ENCODE results near the gene PSMC1. TPM values are rescaled to one million over a fixed set of nuclear protein-coding genes. Genes with fewer than 3 reads are reported as not detected.
"Not testable (repeated sequence)": the region's sequence is repeated elsewhere in the genome, so short reads cannot be mapped to it uniquely, and the experiment has no call there.

PSMC1 gene
- total RNA-seq, result 10 to 100 TPM; 71.2 to 75.2 TPM

GRCh38 chr14:90256354-90257131 is at the start of gene PSMC1:
Gene PSMC1 (plus strand): TSS chr14:90256553. CDS start chr14:90256598, 45 bp downstream.
- H3K4me3 Mint-ChIP-seq, result peak within 1 kb of the TSS; percentile 97
- peaks cover 19% of the 10 kb centered on the region for H3K4me1 Mint-ChIP-seq
- DNase-seq (peak; percentile 86), ATAC-seq (ENCODE audit: low read depth) (peak; percentile 98)
- peak within 1 kb of the TSS; percentile 94 for H3K27ac Mint-ChIP-seq
- H3K36me3 Mint-ChIP-seq, result peaks cover 28% of the 10 kb centered on the region
- POLR2A ChIA-PET, result interaction anchor here (0.5 to 1.5 kb wide), 8 partner anchors 9 to 750 kb away, joined by 3 to 7 read pairs (median 4); partner anchors contain the start of gene CALM1
- H3K27me3 Mint-ChIP-seq, result peaks cover 5% of the 10 kb centered on the region
- H3K9me3 Mint-ChIP-seq, result peaks cover 1% of the 10 kb centered on the region

- H3K27ac Mint-ChIP-seq, result no peak overlapping the region
- no peaks in the 10 kb centered on the region for H3K4me1 Mint-ChIP-seq
- H3K27me3 Mint-ChIP-seq, result peaks cover 9% of the 10 kb centered on the region
- DNase-seq (no peak), ATAC-seq (ENCODE audit: low read depth) (no peak)
- H3K4me3 Mint-ChIP-seq, result no peak overlapping the region
- H3K9me3 Mint-ChIP-seq, result peaks cover 8% of the 10 kb centered on the region
- no peaks in the 10 kb centered on the region for H3K36me3 Mint-ChIP-seq
- POLR2A ChIA-PET, result no interaction called here
Measured at GRCh38 chr14:90213099-90213748, 43.1 kb upstream of the PSMC1 start.

- ATAC-seq (ENCODE audit: low read depth), result no peak
- no peaks in the 10 kb centered on the region for H3K36me3 Mint-ChIP-seq
- peaks cover 1% of the 10 kb centered on the region for H3K9me3 Mint-ChIP-seq
- H3K27ac Mint-ChIP-seq, result no peak overlapping the region
- DNase-seq, result no peak
- no peaks in the 10 kb centered on the region for H3K4me1 Mint-ChIP-seq
- H3K27me3 Mint-ChIP-seq, result peaks cover 16% of the 10 kb centered on the region
- H3K4me3 Mint-ChIP-seq, result no peak overlapping the region
- POLR2A ChIA-PET, result no interaction called here
Measured at GRCh38 chr14:90228478-90228877, 27.9 kb upstream of the PSMC1 start.

- H3K4me1 Mint-ChIP-seq; H3K27me3 Mint-ChIP-seq; POLR2A ChIA-PET; H3K36me3 Mint-ChIP-seq; ATAC-seq (ENCODE audit: low read depth); DNase-seq; H3K9me3 Mint-ChIP-seq; H3K4me3 Mint-ChIP-seq; H3K27ac Mint-ChIP-seq: not testable (repeated sequence)
Measured at GRCh38 chr14:90229942-90230341, 26.4 kb upstream of the PSMC1 start.

GRCh38 chr14:90235179-90235976 is 21.0 kb upstream of the PSMC1 start:
- H3K4me3 Mint-ChIP-seq, result no peak overlapping the region
- peaks cover 3% of the 10 kb centered on the region for H3K36me3 Mint-ChIP-seq
- peak; percentile 82 for ATAC-seq (ENCODE audit: low read depth)
- no peak overlapping the region for H3K27ac Mint-ChIP-seq
- peak; percentile 77 for DNase-seq
- peaks cover 10% of the 10 kb centered on the region for H3K27me3 Mint-ChIP-seq
- peaks cover 6% of the 10 kb centered on the region for H3K4me1 Mint-ChIP-seq
- POLR2A ChIA-PET, result interaction anchor here (0.6 kb wide), 1 partner anchor 800 kb away, joined by 4 read pairs; no protein-coding TSS in a partner anchor
- H3K9me3 Mint-ChIP-seq, result peaks cover 18% of the 10 kb centered on the region

- H3K4me3 Mint-ChIP-seq, result no peak overlapping the region
- peaks cover 3% of the 10 kb centered on the region for H3K36me3 Mint-ChIP-seq
- H3K27ac Mint-ChIP-seq, result no peak overlapping the region
- peaks cover 22% of the 10 kb centered on the region for H3K9me3 Mint-ChIP-seq
- peaks cover 6% of the 10 kb centered on the region for H3K4me1 Mint-ChIP-seq
- POLR2A ChIA-PET, result no interaction called here
- peaks cover 6% of the 10 kb centered on the region for H3K27me3 Mint-ChIP-seq
- ATAC-seq (ENCODE audit: low read depth) (no peak), DNase-seq (no peak)
Measured at GRCh38 chr14:90239139-90239538, 17.2 kb upstream of the PSMC1 start.

GRCh38 chr14:90242444-90242843 is 13.9 kb upstream of the PSMC1 start:
- Mint-ChIP-seq H3K27me3 (no peaks in the 10 kb centered on the region), H3K9me3 (peaks cover 21% of the 10 kb centered on the region), H3K4me1 (no peaks in the 10 kb centered on the region), H3K27ac (no peak overlapping the region), H3K36me3 (peaks cover 3% of the 10 kb centered on the region), H3K4me3 (no peak overlapping the region)
- POLR2A ChIA-PET, result no interaction called here
- ATAC-seq (ENCODE audit: low read depth) (no peak), DNase-seq (no peak)

GRCh38 chr14:90246936-90247335 is 9.4 kb upstream of the PSMC1 start:
- Mint-ChIP-seq H3K4me3 (no peak overlapping the region), H3K27me3 (peaks cover 9% of the 10 kb centered on the region), H3K27ac (no peak overlapping the region), H3K4me1 (no peaks in the 10 kb centered on the region), H3K36me3 (no peaks in the 10 kb centered on the region), H3K9me3 (no peaks in the 10 kb centered on the region)
- DNase-seq (no peak), ATAC-seq (ENCODE audit: low read depth) (no peak)
- POLR2A ChIA-PET, result no interaction called here

GRCh38 chr14:90247441-90247840 is 8.9 kb upstream of the PSMC1 start:
- POLR2A ChIA-PET, H3K4me3 Mint-ChIP-seq: not testable (repeated sequence)

GRCh38 chr14:90248594-90248993 is 7.8 kb upstream of the PSMC1 start:
- Mint-ChIP-seq H3K4me1 (no peaks in the 10 kb centered on the region), H3K27me3 (peaks cover 12% of the 10 kb centered on the region), H3K36me3 (no peaks in the 10 kb centered on the region), H3K27ac (no peak overlapping the region), H3K9me3 (no peaks in the 10 kb centered on the region), H3K4me3 (no peak overlapping the region)
- DNase-seq, result no peak
- ATAC-seq (ENCODE audit: low read depth), result no peak
- POLR2A ChIA-PET, result no interaction called here

More at GRCh38 chr14:90247441-90247840, 8.9 kb upstream of the PSMC1 start:
- not testable (repeated sequence) for H3K36me3 Mint-ChIP-seq; H3K27me3 Mint-ChIP-seq; H3K27ac Mint-ChIP-seq; H3K9me3 Mint-ChIP-seq; DNase-seq; ATAC-seq (ENCODE audit: low read depth); H3K4me1 Mint-ChIP-seq

- Mint-ChIP-seq H3K27me3 (peaks cover 9% of the 10 kb centered on the region), H3K27ac (no peak overlapping the region), H3K4me3 (no peak overlapping the region), H3K4me1 (peaks cover 19% of the 10 kb centered on the region), H3K9me3 (peaks cover 1% of the 10 kb centered on the region), H3K36me3 (peaks cover 13% of the 10 kb centered on the region)
- DNase-seq (no peak), ATAC-seq (ENCODE audit: low read depth) (no peak)
- POLR2A ChIA-PET, result interaction anchor here (0.6 kb wide), 1 partner anchor 76 kb away, joined by 3 read pairs; no protein-coding TSS in a partner anchor
Measured at GRCh38 chr14:90253826-90254225, 2.5 kb upstream of the PSMC1 start.

GRCh38 chr14:90255871-90256270 is 482 bp upstream of the PSMC1 start:
- Mint-ChIP-seq H3K4me1 (peaks cover 19% of the 10 kb centered on the region), H3K9me3 (peaks cover 1% of the 10 kb centered on the region), H3K27me3 (peaks cover 9% of the 10 kb centered on the region), H3K4me3 (peak overlapping the region; percentile 55), H3K36me3 (peaks cover 21% of the 10 kb centered on the region), H3K27ac (peak overlapping the region; percentile 21)
- POLR2A ChIA-PET, result interaction anchor here (0.7 to 1.5 kb wide), 4 partner anchors 9 to 751 kb away, joined by 3 to 7 read pairs (median 4); no protein-coding TSS in a partner anchor
- DNase-seq, result no peak
- ATAC-seq (ENCODE audit: low read depth), result no peak

GRCh38 chr14:90263748-90264449 is 7.5 kb downstream of the PSMC1 start:
- POLR2A ChIA-PET, result no interaction called here
- Mint-ChIP-seq H3K4me1 (peaks cover 7% of the 10 kb centered on the region), H3K27ac (no peak overlapping the region), H3K36me3 (peaks cover 25% of the 10 kb centered on the region), H3K27me3 (no peaks in the 10 kb centered on the region), H3K4me3 (no peak overlapping the region), H3K9me3 (no peaks in the 10 kb centered on the region)
- DNase-seq, result no peak
- no peak for ATAC-seq (ENCODE audit: low read depth)
